A673 (cell line): ENCODE data around the gene NME3. TPM values are rescaled to one million over a fixed set of nuclear protein-coding genes. Genes with fewer than 3 reads are reported as not detected.

Experiments used
- BruUV-seq: library from RNA; stranded (reverse); fragments of 400-500 nt; replicated peaks from 2 replicates; lab custom pipeline; 2021; lab: Mats Ljungman, UMichigan
- CTCF ChIA-PET: fragments of 300-600 bp; sonication (Branson Sonifier 250); formaldehyde crosslinking; loops from one replicate; lab custom pipeline; 2022; ENCODE audit warnings: antibody characterized with exemption; lab: Charles Lee
- POLR2A ChIA-PET: fragments of 300-600 bp; sonication (Branson Sonifier 250); formaldehyde crosslinking; loops from one replicate; lab custom pipeline; 2022; ENCODE audit warnings: antibody characterized with exemption; ENCODE audit not compliant: low non-redundant PET; lab: Charles Lee
- DNase-seq: peaks from one replicate; pipeline ENCODE4 v3.0.0-alpha.2; 2015; ENCODE audit warnings: low spot score
- H3K27ac ChIP-seq: fragments of 200-600 bp; sonication (generic); 2 replicates; pipeline ENCODE4 v1.5.1; 2016; ENCODE audit warnings: mixed run types, low read depth, mild to moderate bottlenecking, mixed read lengths, antibody characterized with exemption, low read length; ENCODE audit not compliant: poor library complexity, severe bottlenecking
- H3K27me3 ChIP-seq: fragments of 200-600 bp; sonication (generic); replicated peaks from 2 replicates; pipeline ENCODE4 v1.6.1; 2017; ENCODE audit warnings: mixed run types, low read depth, mild to moderate bottlenecking, mixed read lengths, antibody characterized with exemption, low read length; ENCODE audit not compliant: insufficient read depth, poor library complexity
- H3K36me3 ChIP-seq: fragments of 200-600 bp; sonication (generic); 2 replicates; pipeline ENCODE4 v1.6.1; 2016; ENCODE audit warnings: mixed run types, mild to moderate bottlenecking, mixed read lengths, antibody characterized with exemption, low read length; ENCODE audit not compliant: insufficient read depth, poor library complexity, severe bottlenecking
- H3K4me1 ChIP-seq: fragments of 200-600 bp; sonication (generic); 2 replicates; pipeline ENCODE4 v1.6.1; 2017; ENCODE audit warnings: mixed run types, mild to moderate bottlenecking, mixed read lengths, antibody characterized with exemption, low read length; ENCODE audit not compliant: insufficient read depth, poor library complexity, severe bottlenecking
- H3K4me3 ChIP-seq: fragments of 200-600 bp; sonication (generic); 2 replicates; pipeline ENCODE4 v1.5.1; 2016; ENCODE audit warnings: low read depth, mixed run types, mild to moderate bottlenecking, mixed read lengths, low read length; ENCODE audit not compliant: poor library complexity, severe bottlenecking
- H3K9me3 ChIP-seq: fragments of 200-600 bp; sonication (generic); 2 replicates; pipeline ENCODE4 v1.6.1; 2016; ENCODE audit warnings: mixed run types, low read depth, mild to moderate bottlenecking, mixed read lengths, antibody characterized with exemption, low read length; ENCODE audit not compliant: poor library complexity, severe bottlenecking
- EZH2 ChIP-seq: fragments of 200-600 bp; sonication (generic); IDR thresholded peaks from 2 replicates; pipeline ENCODE4 v1.6.1; 2017; ENCODE audit warnings: borderline replicate concordance, low read depth, mild to moderate bottlenecking, mixed read lengths, antibody characterized with exemption, low read length; ENCODE audit not compliant: poor library complexity, severe bottlenecking
- intact Hi-C: fragments of 100-400 bp; cut with micrococcal nuclease; formaldehyde crosslinking; loops from one replicate; pipeline ENCODE4 v1.10.0; 2022; ENCODE audit not compliant: unreplicated experiment
- total RNA-seq: library from RNA; stranded (reverse); gene quantifications from 2 replicates; pipeline ENCODE4 v1.2.3, GENCODE V29; 2021
- TF ChIP-seq, protein P1 (sequence below): fragments of 300-800, 200-600 bp; sonication (generic); conservative IDR thresholded peaks from 2 replicates; pipeline ENCODE4 v1.5.1; 2017; ENCODE audit warnings: low read depth, mild to moderate bottlenecking, antibody characterized with exemption, low read length, moderate library complexity, mixed read lengths

The NME3 gene
- total RNA-seq, 1 experiment from 2014 or later = 35.3 TPM

DNA sequence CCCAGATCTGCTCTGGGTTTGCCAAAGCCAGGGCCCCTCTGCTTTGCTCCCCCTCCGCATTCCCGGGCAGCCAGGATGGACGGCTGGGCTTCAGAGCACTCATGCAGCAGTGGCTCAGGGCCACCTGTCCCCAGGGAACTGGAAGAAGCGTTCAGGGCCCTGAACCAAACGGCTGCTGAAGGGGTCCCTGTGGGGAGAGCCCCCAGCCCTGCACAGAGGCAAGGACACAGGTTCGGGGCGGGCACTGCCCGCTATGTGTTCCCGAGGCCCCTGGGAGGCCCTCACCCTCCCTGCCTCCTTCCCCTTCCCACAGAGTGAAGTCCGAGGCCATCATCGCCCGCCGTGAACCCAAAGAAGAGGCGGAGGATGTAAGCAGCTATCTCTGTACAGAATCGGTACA is 10.4 kb downstream of the NME3 start:
- BruUV-seq = no TSS peak
- ChIA-PET POLR2A (no interaction called here), CTCF (no interaction called here)
- intact Hi-C loops = no loop called here
- no peaks in the 10 kb centered on the region for H3K4me1 ChIP-seq
- no peaks in the 10 kb centered on the region for H3K27me3 ChIP-seq
- H3K36me3 ChIP-seq = peaks cover 13% of the 10 kb centered on the region
- TF ChIP-seq EZH2 = no peak
- TF ChIP-seq, protein P1, sequence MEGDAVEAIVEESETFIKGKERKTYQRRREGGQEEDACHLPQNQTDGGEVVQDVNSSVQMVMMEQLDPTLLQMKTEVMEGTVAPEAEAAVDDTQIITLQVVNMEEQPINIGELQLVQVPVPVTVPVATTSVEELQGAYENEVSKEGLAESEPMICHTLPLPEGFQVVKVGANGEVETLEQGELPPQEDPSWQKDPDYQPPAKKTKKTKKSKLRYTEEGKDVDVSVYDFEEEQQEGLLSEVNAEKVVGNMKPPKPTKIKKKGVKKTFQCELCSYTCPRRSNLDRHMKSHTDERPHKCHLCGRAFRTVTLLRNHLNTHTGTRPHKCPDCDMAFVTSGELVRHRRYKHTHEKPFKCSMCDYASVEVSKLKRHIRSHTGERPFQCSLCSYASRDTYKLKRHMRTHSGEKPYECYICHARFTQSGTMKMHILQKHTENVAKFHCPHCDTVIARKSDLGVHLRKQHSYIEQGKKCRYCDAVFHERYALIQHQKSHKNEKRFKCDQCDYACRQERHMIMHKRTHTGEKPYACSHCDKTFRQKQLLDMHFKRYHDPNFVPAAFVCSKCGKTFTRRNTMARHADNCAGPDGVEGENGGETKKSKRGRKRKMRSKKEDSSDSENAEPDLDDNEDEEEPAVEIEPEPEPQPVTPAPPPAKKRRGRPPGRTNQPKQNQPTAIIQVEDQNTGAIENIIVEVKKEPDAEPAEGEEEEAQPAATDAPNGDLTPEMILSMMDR = no peak
- DNase-seq = no peak
- H3K27ac ChIP-seq = no peak overlapping the region
- H3K4me3 ChIP-seq = no peak overlapping the region
- H3K9me3 ChIP-seq = no peaks in the 10 kb centered on the region

DNA sequence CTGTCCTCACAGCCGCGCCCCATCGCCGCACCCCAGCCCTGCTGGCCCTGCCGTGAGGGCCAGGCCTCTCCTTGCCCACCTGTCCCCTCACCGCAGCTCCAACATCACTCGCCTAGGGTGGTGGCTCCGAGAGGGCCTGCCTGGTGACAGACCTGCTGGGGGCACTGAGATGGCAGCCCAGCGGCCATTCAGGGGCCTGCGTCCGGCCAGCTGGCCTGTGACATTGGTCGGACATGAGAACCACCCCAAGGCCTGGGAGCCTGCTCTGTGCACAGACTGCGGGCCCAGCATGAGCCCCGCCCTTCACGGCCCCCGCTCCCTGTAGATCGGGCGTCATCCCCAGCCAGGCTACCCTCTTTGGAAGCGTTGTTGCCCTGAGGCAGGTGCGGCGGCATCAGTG is 11.8 kb downstream of the NME3 start:
- TF ChIP-seq, protein P1 = no peak
- TF ChIP-seq EZH2 = no peak
- Histone ChIP-seq H3K9me3 (no peaks in the 10 kb centered on the region), H3K27ac (no peak overlapping the region), H3K36me3 (peaks cover 8% of the 10 kb centered on the region), H3K27me3 (no peaks in the 10 kb centered on the region), H3K4me1 (no peaks in the 10 kb centered on the region), H3K4me3 (no peak overlapping the region)
- ChIA-PET POLR2A (no interaction called here), CTCF (no interaction called here)
- BruUV-seq = no TSS peak
- DNase-seq = no peak
- intact Hi-C loops = no loop called here

DNA sequence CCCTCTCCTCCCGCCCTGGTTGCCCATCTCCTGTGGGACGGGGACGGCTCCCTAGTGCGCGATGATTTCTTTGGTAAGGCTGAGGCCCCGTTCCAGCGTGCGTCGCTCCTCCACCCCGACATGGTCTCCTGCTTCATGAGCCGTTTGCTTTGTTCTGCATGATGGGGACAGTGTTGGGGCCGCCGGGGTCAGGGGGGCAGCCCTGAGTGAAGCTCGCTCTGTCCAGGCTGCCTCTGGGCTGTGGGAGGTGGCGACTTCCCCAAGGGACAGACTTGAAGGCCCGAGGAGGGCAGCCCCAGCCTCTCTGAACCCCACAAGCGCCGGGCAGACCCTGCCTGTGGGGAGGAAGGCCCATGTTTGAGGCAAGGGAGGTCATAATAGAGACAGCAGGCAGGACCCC is 12.4 kb downstream of the NME3 start:
- no TSS peak for BruUV-seq
- CTCF ChIA-PET = no interaction called here

More for the DNA sequence above, 12.4 kb downstream of the NME3 start:
- Histone ChIP-seq H3K4me1 (no peaks in the 10 kb centered on the region), H3K27me3 (no peaks in the 10 kb centered on the region), H3K4me3 (no peak overlapping the region), H3K36me3 (peaks cover 8% of the 10 kb centered on the region), H3K9me3 (no peaks in the 10 kb centered on the region), H3K27ac (no peak overlapping the region)
- intact Hi-C loops = no loop called here
- TF ChIP-seq, protein P1 = no peak
- TF ChIP-seq EZH2 = no peak
- no peak for DNase-seq
- POLR2A ChIA-PET = no interaction called here
